Endothelial cell (in vitro differentiated cells): ENCODE data around the gene LYPD1. TPM values are rescaled to one million over a fixed set of nuclear protein-coding genes. Genes with fewer than 3 reads are reported as not detected.

Experiments used
- DNase-seq: peaks from one replicate; pipeline ENCODE4 v3.0.0; 2021; ENCODE audit warnings: low spot score
- H3K27ac Mint-ChIP-seq: one replicate; pipeline ENCODE4 v1.8.0; 2021; ENCODE audit warnings: mixed read lengths, inconsistent platforms; ENCODE audit not compliant: unreplicated experiment
- H3K27me3 Mint-ChIP-seq: one replicate; pipeline ENCODE4 v1.8.0; 2021; ENCODE audit warnings: mild to moderate bottlenecking, moderate library complexity, mixed read lengths, inconsistent platforms; ENCODE audit not compliant: unreplicated experiment
- H3K36me3 Mint-ChIP-seq: one replicate; pipeline ENCODE4 v1.8.0; 2021; ENCODE audit warnings: mild to moderate bottlenecking, low read depth, mixed read lengths, inconsistent platforms; ENCODE audit not compliant: unreplicated experiment
- H3K4me1 Mint-ChIP-seq: one replicate; pipeline ENCODE4 v1.8.0; 2021; ENCODE audit warnings: mild to moderate bottlenecking, mixed read lengths, inconsistent platforms; ENCODE audit not compliant: unreplicated experiment
- H3K4me3 Mint-ChIP-seq: one replicate; pipeline ENCODE4 v1.8.0; 2021; ENCODE audit warnings: mild to moderate bottlenecking, mixed read lengths, inconsistent platforms; ENCODE audit not compliant: unreplicated experiment
- H3K9me3 Mint-ChIP-seq: one replicate; pipeline ENCODE4 v1.8.0; 2021; ENCODE audit warnings: mixed read lengths, inconsistent platforms; ENCODE audit not compliant: unreplicated experiment
- CTCF ChIP-seq: fragments of 200-600 bp; sonication (generic); IDR thresholded peaks from one replicate; pipeline ENCODE4 v1.5.0; 2021; ENCODE audit warnings: antibody characterized with exemption; ENCODE audit not compliant: unreplicated experiment
- long read RNA-seq: library from polyadenylated mRNA; unstranded; transcript quantifications from one replicate; pipeline ENCODE4 v2.0.0, GENCODE V29; 2020; ENCODE audit not compliant: unreplicated experiment
- total RNA-seq: library from RNA; stranded (reverse); fragmentation: NEBNext Ultra II Directional; extraction: Animal tissue kit (Norgen Biotek cat#: 25700); gene quantifications from one replicate; pipeline ENCODE4 v1.2.1, GENCODE V29; 2021; ENCODE audit not compliant: unreplicated experiment

LYPD1 gene
- 0.64 TPM for total RNA-seq
- long read RNA-seq, partial matches to known transcripts: 0 of 1 reads
- long read RNA-seq, other reads (novel, unspliced or antisense): 0 of 1 reads

GRCh38 chr2:132669908-132670495 is at the start of gene LYPD1:
LYPD1 (minus strand) TSS chr2:132670205; CDS start chr2:132669932, 273 bp downstream.
- TF ChIP-seq CTCF: no peak
- no peaks in the 10 kb centered on the region for H3K36me3 Mint-ChIP-seq
- H3K27me3 Mint-ChIP-seq: peaks cover 16% of the 10 kb centered on the region
- H3K9me3 Mint-ChIP-seq: no peaks in the 10 kb centered on the region
- peaks cover 8% of the 10 kb centered on the region for H3K4me1 Mint-ChIP-seq
- peak; percentile 28 for DNase-seq
- no peak within 1 kb of the TSS for H3K27ac Mint-ChIP-seq
- H3K4me3 Mint-ChIP-seq: peak within 1 kb of the TSS; percentile 78

- H3K36me3 Mint-ChIP-seq: no peaks in the 10 kb centered on the region
- no peak overlapping the region for H3K4me3 Mint-ChIP-seq
- H3K9me3 Mint-ChIP-seq: no peaks in the 10 kb centered on the region
- no peak for TF ChIP-seq CTCF
- no peaks in the 10 kb centered on the region for H3K4me1 Mint-ChIP-seq
- no peak overlapping the region for H3K27ac Mint-ChIP-seq
- DNase-seq: no peak
- peaks cover 2% of the 10 kb centered on the region for H3K27me3 Mint-ChIP-seq
Measured at GRCh38 chr2:132719480-132719879, 49.5 kb upstream of the LYPD1 start.

GRCh38 chr2:132716954-132717353 is 46.9 kb upstream of the LYPD1 start:
- DNase-seq: no peak
- peaks cover 2% of the 10 kb centered on the region for H3K27me3 Mint-ChIP-seq

GRCh38 chr2:132715386-132716351 is 45.7 kb upstream of the LYPD1 start:
- H3K36me3 Mint-ChIP-seq: no peaks in the 10 kb centered on the region
- no peak for DNase-seq
- no peak overlapping the region for H3K4me3 Mint-ChIP-seq
- no peaks in the 10 kb centered on the region for H3K9me3 Mint-ChIP-seq
- peaks cover 2% of the 10 kb centered on the region for H3K27me3 Mint-ChIP-seq
- no peak for TF ChIP-seq CTCF
- peaks cover 8% of the 10 kb centered on the region for H3K4me1 Mint-ChIP-seq
- H3K27ac Mint-ChIP-seq: no peak overlapping the region

More at GRCh38 chr2:132716954-132717353, 46.9 kb upstream of the LYPD1 start:
- H3K27ac Mint-ChIP-seq: no peak overlapping the region
- H3K4me3 Mint-ChIP-seq: no peak overlapping the region
- no peak for TF ChIP-seq CTCF
- H3K9me3 Mint-ChIP-seq: no peaks in the 10 kb centered on the region
- H3K36me3 Mint-ChIP-seq: no peaks in the 10 kb centered on the region
- H3K4me1 Mint-ChIP-seq: peaks cover 2% of the 10 kb centered on the region
